NCI-H1048 (cell line): ENCODE data around the gene SLC25A22.

Experiments
- DNase-seq: peaks from one replicate; lab custom pipeline; 2025; lab: John Stamatoyannopoulos, UW

Gene SLC25A22

GRCh38 chr11:746289-747157, 51.6 kb downstream of the SLC25A22 start:
- no peak for DNase-seq

DNA sequence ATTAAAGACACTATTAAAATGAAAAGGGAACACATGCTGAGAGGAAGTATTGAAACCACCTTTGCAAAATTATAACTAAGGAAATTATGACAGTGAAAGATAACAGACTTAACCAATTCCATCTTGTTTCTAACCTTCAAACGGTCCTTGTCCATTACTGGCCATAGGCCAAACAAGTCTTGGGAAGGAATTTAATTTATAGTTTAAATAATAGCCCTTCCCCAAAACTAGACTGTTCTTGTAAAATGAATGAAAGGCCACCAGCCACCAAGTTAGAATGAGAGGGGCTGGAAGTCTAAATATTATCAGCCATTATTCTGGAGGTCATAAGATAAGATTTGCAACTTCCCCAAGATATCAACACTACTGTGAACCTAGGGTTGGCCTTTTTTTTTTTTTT, 52.7 kb downstream of the SLC25A22 start:
- no peak for DNase-seq

GRCh38 chr11:742571-743201, 55.4 kb downstream of the SLC25A22 start:
- DNase-seq, result no peak

DNA sequence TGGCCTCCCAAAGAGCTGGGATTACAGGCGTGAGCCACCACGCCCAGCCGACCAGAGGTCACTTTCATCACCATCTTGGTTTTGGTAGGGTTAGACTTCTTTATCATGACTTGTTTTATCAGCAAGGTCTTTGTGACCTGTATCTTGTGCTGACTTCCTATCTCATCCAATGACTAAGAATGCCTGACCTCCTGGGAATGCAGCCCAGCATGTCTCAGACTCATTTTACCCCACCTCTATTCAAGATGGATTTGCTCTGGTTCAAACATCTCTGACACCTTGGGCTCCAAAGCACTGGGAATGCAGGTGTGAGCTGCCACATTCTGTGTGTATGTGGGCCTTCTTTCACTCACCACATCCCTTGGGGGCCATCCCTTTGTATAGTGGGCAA, 55.9 kb downstream of the SLC25A22 start:
- DNase-seq, result no peak
